Gastrocnemius medialis (tissue), 4 donors: ENCODE data around the gene CDC42BPA. TPM values are rescaled to one million over a fixed set of nuclear protein-coding genes. Genes with fewer than 3 reads are reported as not detected.
"Not testable (repeated sequence)": the region's sequence is repeated elsewhere in the genome, so short reads cannot be mapped to it uniquely, and the experiment has no call there.

ENCODE experiments used
- ATAC-seq, 2 donors: fragments of 150-250 bp; one replicate each; pipeline ENCODE4 v1.9.1; 2016
- DNase-seq, 2 donors: peaks; one replicate each; pipeline ENCODE4 v3.0.0-alpha.2; 2019
- H3K27ac ChIP-seq, 4 donors: fragments of 200-600 bp; sonication (generic); 1 replicate in 1 of 4; 2 replicates in 3 of 4; pipeline ENCODE4 v1.5.1; 2016 to 2018; ENCODE audit warnings: mild to moderate bottlenecking in 2 of 4, moderate library complexity in 1 of 4
- H3K27me3 ChIP-seq, 3 donors: fragments of 200-600 bp; sonication (generic) in 2 of 3; 1 replicate in 1 of 3; 2 replicates in 2 of 3; pipeline versions ENCODE4 v1.5.1 to v1.6.0; 2016 to 2019; ENCODE audit warnings: mild to moderate bottlenecking in 1 of 3, moderate library complexity in 1 of 3
- H3K36me3 ChIP-seq, 2 donors: fragments of 200-600 bp; sonication (generic) in 1 of 2; one replicate each; pipeline ENCODE4 v1.5.1; 2017 to 2018
- H3K4me1 ChIP-seq, 2 donors: fragments of 200-600 bp; sonication (generic) in 1 of 2; one replicate each; pipeline ENCODE4 v1.5.1; 2016 to 2017; ENCODE audit warnings: mild to moderate bottlenecking in 2 of 2
- H3K4me3 ChIP-seq, 4 donors: fragments of 200-600 bp; sonication (generic) in 3 of 4; 1 replicate in 1 of 4; 2 replicates in 3 of 4; pipeline ENCODE4 v1.5.1; 2016 to 2019; ENCODE audit warnings: mild to moderate bottlenecking in 2 of 4
- H3K9me3 ChIP-seq, 3 donors: fragments of 200-600 bp; sonication (generic) in 2 of 3; 1 replicate in 1 of 3; 2 replicates in 2 of 3; pipeline ENCODE4 v1.5.1; 2016 to 2019
- CTCF ChIP-seq, 5 experiments: fragments of 450-650 bp in 3 of 5; fragments of 200-600 bp in 2 of 5; sonication (generic) in 2 of 5; IDR thresholded peaks in 4 of 5; conservative IDR thresholded peaks in 1 of 5; 1 replicate in 4 of 5; 2 replicates in 1 of 5; pipeline ENCODE4 v1.5.1; 2016 to 2019; ENCODE audit warnings: antibody characterized with exemption in 5 of 5, mild to moderate bottlenecking in 3 of 5, moderate library complexity in 3 of 5
- POLR2A ChIP-seq, 2 donors: fragments of 450-650 bp; IDR thresholded peaks; one replicate each; pipeline ENCODE4 v1.6.1; 2017; ENCODE audit warnings: antibody characterized with exemption in 2 of 2, mild to moderate bottlenecking in 2 of 2, moderate library complexity in 2 of 2
- in situ Hi-C, 4 donors: fragments of 200-750 bp; cut with MboI; loops; one replicate each; pipeline versions ENCODE4 v1.15.0 to v1.8.0; 2017; ENCODE audit warnings: low sequenced_read_pairs in 4 of 4
- intact Hi-C: fragments of 100-400 bp; cut with DNase I; formaldehyde crosslinking; loops from one replicate; pipeline ENCODE4 v1.15.1; 2023; ENCODE audit warnings: low total_unique reads
- total RNA-seq, 4 donors: library from RNA; depleted of rRNA; stranded (reverse); fragments of >200 nt; gene quantifications; one replicate each; pipeline versions ENCODE4 v1.1.0 to v1.2.3, GENCODE V29; 2016

Gene CDC42BPA
- total RNA-seq, 4 donors from 2014 or later: 13.9 to 30.6 (median 16.6) TPM

DNA sequence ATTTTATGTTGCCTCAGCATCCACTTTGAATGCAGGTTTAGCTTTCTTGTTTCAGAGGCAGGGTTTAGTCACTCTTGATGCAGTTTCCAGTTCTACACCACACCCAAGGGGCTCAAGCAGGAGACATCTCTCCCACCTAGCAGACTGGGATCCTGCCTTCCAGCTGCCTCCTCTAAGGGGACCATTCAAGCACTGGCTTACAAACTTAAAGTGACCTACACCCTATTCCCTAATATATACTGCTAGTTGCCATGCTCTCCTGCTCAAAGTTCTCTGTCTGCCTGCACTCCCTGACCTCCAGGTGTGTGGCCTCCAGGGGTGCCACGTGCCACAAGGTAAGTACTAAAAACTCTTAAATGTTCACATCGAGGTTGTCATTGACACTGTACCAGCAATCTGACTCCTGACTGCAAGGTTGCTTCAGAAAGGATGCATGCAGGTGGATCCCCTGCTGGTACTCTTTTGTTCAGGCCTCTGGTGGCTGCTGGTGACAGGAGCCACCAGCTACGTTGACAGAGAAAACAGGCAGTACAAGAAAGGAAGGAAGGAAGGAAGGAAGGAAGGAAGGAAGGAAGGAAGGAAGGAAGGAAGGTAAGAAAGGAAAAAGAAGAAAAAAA, 192.3 kb downstream of the CDC42BPA start:
- intact Hi-C loops (no loop called here), in situ Hi-C loops (loop anchor here in 3 of 4 donors (25.0 kb wide), 1 partner anchor 311 kb away; no protein-coding TSS in a partner anchor)
- Histone ChIP-seq H3K9me3 (no peaks in the 10 kb centered on the region), H3K4me1 (no peaks in the 10 kb centered on the region), H3K36me3 (peaks cover 0 to 7% of the 10 kb centered on the region in 2 donors), H3K27me3 (no peaks in the 10 kb centered on the region), H3K27ac (no peak overlapping the region), H3K4me3 (no peak overlapping the region)
- ATAC-seq: no peak
- DNase-seq: no peak
- TF ChIP-seq POLR2A (IDR thresholded peaks at IDR 0.05): no peak
- TF ChIP-seq CTCF (IDR thresholded peaks at IDR 0.05 in 4 of 5, conservative IDR thresholded peaks at IDR 0.05 in 1 of 5): no peak

- DNase-seq: no peak
- H3K36me3 ChIP-seq: peaks cover 0 to 7% of the 10 kb centered on the region in 2 donors
- no peaks in the 10 kb centered on the region for H3K4me1 ChIP-seq
- in situ Hi-C loops: no loop called here
- intact Hi-C loops: no loop called here
- no peak for ATAC-seq
- H3K9me3 ChIP-seq: no peaks in the 10 kb centered on the region
- TF ChIP-seq POLR2A (IDR thresholded peaks at IDR 0.05) (no peak), CTCF (IDR thresholded peaks at IDR 0.05 in 4 of 5, conservative IDR thresholded peaks at IDR 0.05 in 1 of 5) (no peak)
- no peak overlapping the region for H3K27ac ChIP-seq
- H3K4me3 ChIP-seq: no peak overlapping the region
- no peaks in the 10 kb centered on the region for H3K27me3 ChIP-seq
Observed at GRCh38 chr1:227124473-227124872, 193.8 kb downstream of the CDC42BPA start.

GRCh38 chr1:227120826-227121225, 197.5 kb downstream of the CDC42BPA start:
- in situ Hi-C loops: no loop called here
- DNase-seq (no peak), ATAC-seq (no peak)
- TF ChIP-seq CTCF (IDR thresholded peaks at IDR 0.05 in 4 of 5, conservative IDR thresholded peaks at IDR 0.05 in 1 of 5) (no peak), POLR2A (IDR thresholded peaks at IDR 0.05) (no peak)
- no peaks in the 10 kb centered on the region for H3K4me1 ChIP-seq
- intact Hi-C loops: no loop called here
- no peaks in the 10 kb centered on the region for H3K9me3 ChIP-seq
- H3K36me3 ChIP-seq: peaks cover 0 to 7% of the 10 kb centered on the region in 2 donors
- H3K4me3 ChIP-seq: no peak overlapping the region
- no peak overlapping the region for H3K27ac ChIP-seq
- no peaks in the 10 kb centered on the region for H3K27me3 ChIP-seq

GRCh38 chr1:227112538-227112937, 205.8 kb downstream of the CDC42BPA start:
- Histone ChIP-seq H3K4me3 (no peak overlapping the region), H3K4me1 (no peaks in the 10 kb centered on the region), H3K27me3 (no peaks in the 10 kb centered on the region), H3K9me3 (no peaks in the 10 kb centered on the region), H3K36me3 (peaks cover 0 to 22% of the 10 kb centered on the region in 2 donors), H3K27ac (no peak overlapping the region)
- DNase-seq (no peak), ATAC-seq (no peak)
- intact Hi-C loops: no loop called here
- no peak for TF ChIP-seq CTCF (IDR thresholded peaks at IDR 0.05 in 4 of 5, conservative IDR thresholded peaks at IDR 0.05 in 1 of 5)
- TF ChIP-seq POLR2A (IDR thresholded peaks at IDR 0.05): no peak
- in situ Hi-C loops: no loop called here

DNA sequence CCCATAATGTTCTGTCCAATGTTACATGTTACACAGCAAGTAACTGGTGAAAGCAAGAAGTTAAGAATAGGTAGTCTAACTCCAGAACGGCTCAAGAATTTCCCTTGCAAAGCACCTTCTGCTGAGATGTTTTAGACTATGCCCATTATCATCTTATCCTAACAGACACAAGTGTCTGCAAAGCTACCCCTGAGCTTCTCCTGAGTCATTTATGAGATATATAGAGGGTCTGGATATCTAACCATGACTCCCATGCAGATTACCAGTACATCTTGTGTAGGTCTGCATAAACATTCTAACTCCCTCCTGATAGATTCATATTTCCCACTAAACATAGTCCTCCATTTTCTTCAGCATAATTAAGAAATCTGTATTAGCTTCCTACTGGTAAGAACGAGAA, 206.5 kb downstream of the CDC42BPA start:
- DNase-seq (no peak), ATAC-seq (no peak)
- H3K27ac ChIP-seq: no peak overlapping the region
- TF ChIP-seq CTCF (IDR thresholded peaks at IDR 0.05 in 4 of 5, conservative IDR thresholded peaks at IDR 0.05 in 1 of 5) (no peak), POLR2A (IDR thresholded peaks at IDR 0.05) (no peak)
- no peaks in the 10 kb centered on the region for H3K27me3 ChIP-seq
- H3K4me3 ChIP-seq: no peak overlapping the region
- in situ Hi-C loops: no loop called here
- peaks cover 0 to 30% of the 10 kb centered on the region in 2 donors for H3K36me3 ChIP-seq
- intact Hi-C loops: no loop called here
- H3K9me3 ChIP-seq: no peaks in the 10 kb centered on the region
- H3K4me1 ChIP-seq: no peaks in the 10 kb centered on the region

DNA sequence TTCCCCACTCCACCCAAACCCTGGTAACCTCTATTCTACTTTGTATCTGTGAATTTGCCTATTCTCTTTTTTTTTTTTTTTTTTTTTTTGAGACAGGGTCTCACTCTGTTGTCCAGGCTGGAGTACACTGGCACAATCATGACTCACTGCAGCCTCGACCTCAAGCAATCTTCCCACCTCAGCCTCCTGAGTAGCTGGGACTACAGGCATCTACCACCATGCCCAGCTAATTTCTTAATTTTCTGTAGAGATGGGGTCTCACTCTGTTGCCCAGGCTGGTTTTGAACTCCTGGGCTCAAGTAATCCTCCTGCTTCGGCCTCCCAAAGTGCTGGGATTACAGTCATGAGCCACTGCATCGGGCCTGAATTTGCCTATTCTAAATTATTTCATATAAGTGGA, 213.0 kb downstream of the CDC42BPA start:
- H3K9me3 ChIP-seq, H3K4me3 ChIP-seq, in situ Hi-C loops, ATAC-seq, H3K27me3 ChIP-seq, H3K4me1 ChIP-seq, intact Hi-C loops, H3K27ac ChIP-seq, DNase-seq: not testable (repeated sequence)
- peaks cover 0 to 28% of the 10 kb centered on the region in 2 donors for H3K36me3 ChIP-seq
